Measurements from ENCODE around the gene MC3R. TPM values are rescaled to one million over a fixed set of nuclear protein-coding genes. Genes with fewer than 3 reads are reported as not detected.

Gene MC3R
- total RNA-seq, 1 experiment from 2014 or later: not detected

GRCh38 chr20:56285496-56285895, 37.0 kb downstream of the MC3R start:
- ChIA-PET POLR2A (no interaction called here), CTCF (no interaction called here), RAD21 (ENCODE audit: low non-redundant PET in 1 of 2, low total read pairs in 2 of 2, uncharacterized antibody in 2 of 2, unreplicated experiment in 2 of 2) (no interaction called here)
- H3K9me2 ChIP-seq (ENCODE audit: insufficient read depth): no peaks in the 10 kb centered on the region
- ATAC-seq (no peak), DNase-seq (ENCODE audit: low read depth, low spot score) (no peak)
- no peak overlapping the region for H3K4me3 ChIP-seq (replicated peaks in 1 of 2; ENCODE audit: low read depth in 1 of 2, low read length in 2 of 2)
- H3K4me1 ChIP-seq (ENCODE audit: control insufficient read depth in 1 of 2, insufficient read depth in 2 of 2, low read length in 2 of 2): no peaks in the 10 kb centered on the region
- peaks cover 13% of the 10 kb centered on the region; the same call in 1 of the 2 replicates for H3K27me3 ChIP-seq (ENCODE audit: insufficient read depth, low read length)
- H3K9ac ChIP-seq (ENCODE audit: low read length): no peak overlapping the region
- H4K20me1 ChIP-seq (ENCODE audit: insufficient read depth): no peaks in the 10 kb centered on the region
- no TSS peak for BruUV-seq (replicated peaks)
- no peak for TF ChIP-seq EZH2 (IDR thresholded peaks at IDR 0.05)
- TF ChIP-seq CEBPB (IDR thresholded peaks at IDR 0.05; ENCODE audit: low read depth): no peak
- TF ChIP-seq SP1 (IDR thresholded peaks at IDR 0.05; ENCODE audit: low read depth): no peak
- TF ChIP-seq SIN3A (IDR thresholded peaks at IDR 0.05; ENCODE audit: low read depth): no peak
- no peak for TF ChIP-seq ZNF274 (IDR thresholded peaks at IDR 0.05; ENCODE audit: low read depth, low read length)
- TF ChIP-seq, protein P1, sequence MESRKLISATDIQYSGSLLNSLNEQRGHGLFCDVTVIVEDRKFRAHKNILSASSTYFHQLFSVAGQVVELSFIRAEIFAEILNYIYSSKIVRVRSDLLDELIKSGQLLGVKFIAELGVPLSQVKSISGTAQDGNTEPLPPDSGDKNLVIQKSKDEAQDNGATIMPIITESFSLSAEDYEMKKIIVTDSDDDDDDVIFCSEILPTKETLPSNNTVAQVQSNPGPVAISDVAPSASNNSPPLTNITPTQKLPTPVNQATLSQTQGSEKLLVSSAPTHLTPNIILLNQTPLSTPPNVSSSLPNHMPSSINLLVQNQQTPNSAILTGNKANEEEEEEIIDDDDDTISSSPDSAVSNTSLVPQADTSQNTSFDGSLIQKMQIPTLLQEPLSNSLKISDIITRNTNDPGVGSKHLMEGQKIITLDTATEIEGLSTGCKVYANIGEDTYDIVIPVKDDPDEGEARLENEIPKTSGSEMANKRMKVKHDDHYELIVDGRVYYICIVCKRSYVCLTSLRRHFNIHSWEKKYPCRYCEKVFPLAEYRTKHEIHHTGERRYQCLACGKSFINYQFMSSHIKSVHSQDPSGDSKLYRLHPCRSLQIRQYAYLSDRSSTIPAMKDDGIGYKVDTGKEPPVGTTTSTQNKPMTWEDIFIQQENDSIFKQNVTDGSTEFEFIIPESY (IDR thresholded peaks at IDR 0.05; ENCODE audit: extremely low read depth, insufficient replicate concordance, low read length): no peak
- TF ChIP-seq REST (IDR thresholded peaks at IDR 0.05; ENCODE audit: low read depth): no peak
- H3K36me3 ChIP-seq (ENCODE audit: control insufficient read depth in 1 of 2, insufficient read depth in 2 of 2, low read length in 2 of 2): no peaks in the 10 kb centered on the region
- H3K9me3 ChIP-seq (ENCODE audit: control insufficient read depth in 1 of 2, insufficient read depth in 1 of 2, low read depth in 1 of 2, low read length in 2 of 2): no peaks in the 10 kb centered on the region
- no peaks in the 10 kb centered on the region for H3K79me2 ChIP-seq (ENCODE audit: insufficient read depth, low read length)
- intact Hi-C loops (cut with micrococcal nuclease): no loop called here
- no peak overlapping the region for H2AFZ ChIP-seq (ENCODE audit: low read depth, low read length, poor library complexity, severe bottlenecking)
- H3K27ac ChIP-seq (ENCODE audit: low read depth, low read length): no peak overlapping the region
- H3K4me2 ChIP-seq (ENCODE audit: low read length): no peak overlapping the region
